HEK293 (cell line): ENCODE data around the gene ABHD17A.

Experiments used
- CTCF ChIA-PET: fragments of 350-600 bp; formaldehyde crosslinking; extraction: SDS; loops from one replicate; lab custom pipeline; 2021; ENCODE audit warnings: antibody characterized with exemption; lab: Yijun Ruan, JAX
- POLR2A ChIA-PET: fragments of 300-600 bp; formaldehyde crosslinking; extraction: SDS; loops from one replicate; lab custom pipeline; 2020; ENCODE audit warnings: antibody characterized with exemption, inconsistent platforms; lab: Yijun Ruan, JAX
- H3K27ac ChIP-seq: fragments of 200-500 bp; sonication (Bioruptor generic); 2 replicates; pipeline ENCODE4 v1.5.1; 2014; ENCODE audit warnings: low read depth, low read length, control low read depth, inconsistent platforms; ENCODE audit errors: extremely low read depth
- H3K36me3 ChIP-seq, 2 experiments: fragments of 200-500 bp in 1 of 2; sonication (Bioruptor generic) in 1 of 2; 1 replicate in 1 of 2; 2 replicates in 1 of 2; pipeline ENCODE4 v1.5.1; 2014 to 2017; ENCODE audit warnings: inconsistent platforms in 2 of 2, low read length in 2 of 2; ENCODE audit not compliant: control insufficient read depth in 2 of 2, insufficient read depth in 1 of 2
- H3K4me1 ChIP-seq: fragments of 200-500 bp; sonication (Bioruptor generic); 2 replicates; pipeline ENCODE4 v1.5.1; 2014; ENCODE audit warnings: mild to moderate bottlenecking, low read length, inconsistent platforms; ENCODE audit not compliant: control insufficient read depth, insufficient read depth
- H3K4me3 ChIP-seq: 2 replicates; pipeline ENCODE4 v1.5.1; 2011; ENCODE audit warnings: low read depth, mild to moderate bottlenecking, control low read depth, low read length, moderate library complexity
- H3K9me3 ChIP-seq: fragments of 200-500 bp; sonication (Bioruptor generic); 2 replicates; pipeline ENCODE4 v1.5.1; 2014; ENCODE audit warnings: low read depth, low read length, inconsistent platforms; ENCODE audit not compliant: control insufficient read depth, insufficient read depth
- KLF8 ChIP-seq: fragments of 450-650 bp; formaldehyde crosslinking; IDR thresholded peaks from 2 replicates; pipeline ENCODE4 v1.5.1; 2016; ENCODE audit warnings: missing biosample characterization, missing genetic modification characterization
- PRDM1 ChIP-seq: fragments of 450-650 bp; formaldehyde crosslinking; IDR thresholded peaks from 2 replicates; pipeline ENCODE4; 2016; ENCODE audit warnings: missing biosample characterization, missing genetic modification characterization
- SETDB1 ChIP-seq: IDR thresholded peaks from one replicate; pipeline ENCODE4 v1.6.1; 2017; ENCODE audit warnings: mild to moderate bottlenecking, low read length, moderate library complexity, mixed read lengths; ENCODE audit not compliant: insufficient read length
- ZBTB1 ChIP-seq: fragments of 450-650 bp; formaldehyde crosslinking; IDR thresholded peaks from 2 replicates; pipeline ENCODE4 v1.5.1; 2016; ENCODE audit warnings: missing biosample characterization, missing genetic modification characterization
- ZBTB17 ChIP-seq: fragments of 450-650 bp; formaldehyde crosslinking; IDR thresholded peaks from 2 replicates; pipeline ENCODE4 v1.5.1; 2016; ENCODE audit warnings: missing biosample characterization, missing genetic modification characterization
- ZNF121 ChIP-seq: fragments of 450-650 bp; formaldehyde crosslinking; IDR thresholded peaks from 2 replicates; pipeline ENCODE4 v1.5.1; 2016; ENCODE audit warnings: missing biosample characterization, missing genetic modification characterization
- ZNF169 ChIP-seq: fragments of 450-650 bp; formaldehyde crosslinking; IDR thresholded peaks from 2 replicates; pipeline ENCODE4 v1.5.1; 2016; ENCODE audit warnings: missing biosample characterization, missing genetic modification characterization
- ZNF510 ChIP-seq: fragments of 450-650 bp; formaldehyde crosslinking; IDR thresholded peaks from 2 replicates; pipeline ENCODE4 v1.5.1; 2018; ENCODE audit warnings: mild to moderate bottlenecking, missing genetic modification characterization, missing biosample characterization; ENCODE audit not compliant: insufficient replicate concordance
- ZNF670 ChIP-seq: fragments of 450-650 bp; formaldehyde crosslinking; IDR thresholded peaks from 2 replicates; pipeline ENCODE4 v1.5.1; 2016; ENCODE audit warnings: missing biosample characterization, missing genetic modification characterization, low read depth
- ZNF747 ChIP-seq: fragments of 450-650 bp; formaldehyde crosslinking; IDR thresholded peaks from 2 replicates; pipeline ENCODE4 v1.5.1; 2016; ENCODE audit warnings: missing biosample characterization, missing genetic modification characterization
- ZNF830 ChIP-seq: fragments of 450-650 bp; IDR thresholded peaks from 2 replicates; pipeline ENCODE4 v1.5.0; 2018; ENCODE audit warnings: missing biosample characterization, missing genetic modification characterization, low read depth, mild to moderate bottlenecking, moderate library complexity
- TF ChIP-seq, protein P1 (sequence below): fragments of 450-650 bp; formaldehyde crosslinking; IDR thresholded peaks from 2 replicates; pipeline ENCODE4 v1.5.1; 2016; ENCODE audit warnings: missing biosample characterization, missing genetic modification characterization
- TF ChIP-seq, protein P2 (sequence below): fragments of 450-650 bp; formaldehyde crosslinking; IDR thresholded peaks from 2 replicates; pipeline ENCODE4 v1.5.1; 2016; ENCODE audit warnings: missing biosample characterization, missing genetic modification characterization
- TF ChIP-seq, protein P3 (sequence below): fragments of 450-650 bp; formaldehyde crosslinking; IDR thresholded peaks from 2 replicates; pipeline ENCODE4 v1.5.1; 2016; ENCODE audit warnings: missing biosample characterization, missing genetic modification characterization
- TF ChIP-seq, protein P4 (sequence below): fragments of 450-650 bp; formaldehyde crosslinking; conservative IDR thresholded peaks from 2 replicates; pipeline ENCODE4 v1.5.1; 2016; ENCODE audit warnings: low read depth, missing biosample characterization, missing genetic modification characterization
- TF ChIP-seq, protein P5 (sequence below): fragments of 450-650 bp; formaldehyde crosslinking; conservative IDR thresholded peaks from 2 replicates; pipeline ENCODE4 v1.5.1; 2016; ENCODE audit warnings: low read depth, missing biosample characterization, missing genetic modification characterization
- TF ChIP-seq, protein P6 (sequence below): fragments of 450-650 bp; formaldehyde crosslinking; IDR thresholded peaks from 2 replicates; pipeline ENCODE4 v1.5.1; 2017; ENCODE audit warnings: missing biosample characterization, missing genetic modification characterization

ABHD17A gene

DNA sequence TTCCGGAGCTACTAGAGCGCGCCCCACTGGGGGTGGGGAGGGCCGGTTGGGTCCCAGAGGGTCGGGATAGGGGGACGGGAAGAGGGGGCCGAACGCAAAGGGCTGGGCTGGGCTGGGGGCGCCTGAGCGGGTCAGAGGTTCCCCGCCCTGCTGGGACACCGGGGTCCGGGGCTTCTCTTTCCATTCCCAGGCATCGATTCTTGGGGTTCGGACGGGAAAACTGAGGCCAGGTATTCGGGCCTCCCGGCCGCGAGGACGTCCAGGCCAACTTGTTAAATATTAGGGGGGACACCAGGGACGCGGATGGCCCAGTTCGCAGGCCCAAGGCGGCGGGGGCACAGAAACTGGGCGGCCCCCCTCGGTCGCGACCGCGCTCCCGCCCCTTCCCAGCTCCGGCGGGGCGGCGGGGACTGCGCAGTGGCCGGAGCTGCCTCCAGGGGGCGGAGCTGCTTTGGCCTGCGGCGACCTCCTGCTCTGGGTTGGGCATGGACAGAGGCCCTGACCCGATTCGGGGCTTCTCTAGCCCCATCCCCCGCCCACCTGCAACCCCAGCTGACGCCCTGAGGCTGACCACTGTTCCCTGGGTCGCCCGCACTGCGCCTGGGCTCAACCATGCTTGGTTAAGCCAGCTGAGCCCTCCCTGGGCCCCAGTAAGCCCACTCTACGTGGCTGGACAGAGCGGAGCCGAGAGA is 20.7 kb downstream of the ABHD17A start (continued):
- TF ChIP-seq, protein P1, sequence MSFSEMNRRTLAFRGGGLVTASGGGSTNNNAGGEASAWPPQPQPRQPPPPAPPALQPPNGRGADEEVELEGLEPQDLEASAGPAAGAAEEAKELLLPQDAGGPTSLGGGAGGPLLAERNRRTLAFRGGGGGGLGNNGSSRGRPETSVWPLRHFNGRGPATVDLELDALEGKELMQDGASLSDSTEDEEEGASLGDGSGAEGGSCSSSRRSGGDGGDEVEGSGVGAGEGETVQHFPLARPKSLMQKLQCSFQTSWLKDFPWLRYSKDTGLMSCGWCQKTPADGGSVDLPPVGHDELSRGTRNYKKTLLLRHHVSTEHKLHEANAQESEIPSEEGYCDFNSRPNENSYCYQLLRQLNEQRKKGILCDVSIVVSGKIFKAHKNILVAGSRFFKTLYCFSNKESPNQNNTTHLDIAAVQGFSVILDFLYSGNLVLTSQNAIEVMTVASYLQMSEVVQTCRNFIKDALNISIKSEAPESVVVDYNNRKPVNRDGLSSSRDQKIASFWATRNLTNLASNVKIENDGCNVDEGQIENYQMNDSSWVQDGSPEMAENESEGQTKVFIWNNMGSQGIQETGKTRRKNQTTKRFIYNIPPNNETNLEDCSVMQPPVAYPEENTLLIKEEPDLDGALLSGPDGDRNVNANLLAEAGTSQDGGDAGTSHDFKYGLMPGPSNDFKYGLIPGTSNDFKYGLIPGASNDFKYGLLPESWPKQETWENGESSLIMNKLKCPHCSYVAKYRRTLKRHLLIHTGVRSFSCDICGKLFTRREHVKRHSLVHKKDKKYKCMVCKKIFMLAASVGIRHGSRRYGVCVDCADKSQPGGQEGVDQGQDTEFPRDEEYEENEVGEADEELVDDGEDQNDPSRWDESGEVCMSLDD, result peak; percentile 85; the same call in 1 of the 2 replicates

DNA sequence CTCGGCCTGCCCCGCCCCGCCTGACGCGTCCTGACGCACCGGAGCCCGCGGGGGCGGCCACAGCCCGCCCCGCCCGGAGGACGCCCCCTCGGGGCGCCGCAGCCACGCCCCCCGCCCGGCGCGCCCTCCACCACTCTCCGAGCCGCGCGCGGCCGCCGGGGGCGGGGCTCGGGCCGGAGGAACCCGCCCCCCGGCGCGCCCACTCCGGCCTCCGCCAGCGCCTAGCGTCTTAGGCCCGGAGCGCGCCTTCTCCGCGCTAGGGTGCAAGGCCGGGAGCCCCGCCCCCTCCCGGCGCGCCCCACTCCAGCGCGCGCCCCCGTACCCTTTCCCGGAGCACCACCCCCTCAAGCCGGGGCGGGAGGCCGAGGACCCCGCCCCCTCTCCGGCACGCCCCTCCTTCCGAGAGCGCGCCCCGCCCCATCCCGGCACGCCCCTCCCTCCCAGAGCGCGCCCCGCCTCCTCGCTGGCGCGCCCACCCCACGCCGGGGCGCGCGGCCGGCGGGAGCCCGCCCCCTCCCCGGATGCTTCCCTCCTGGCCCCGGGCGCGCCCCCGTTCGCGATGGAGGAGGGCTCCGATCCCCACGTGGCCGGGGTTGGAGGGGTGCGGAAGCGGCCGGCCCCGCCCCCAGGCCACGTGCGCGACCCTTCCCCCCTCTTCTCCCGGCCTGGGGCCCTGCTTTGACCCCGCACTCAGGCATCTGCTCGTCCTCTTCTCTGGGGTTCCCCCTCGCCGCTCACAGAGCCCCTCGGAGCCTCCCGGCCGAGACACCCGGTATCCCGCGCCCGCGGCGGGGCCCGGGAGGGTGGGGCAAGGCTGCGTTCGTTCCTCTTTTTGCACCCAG is 21.4 kb downstream of the ABHD17A start:
- H3K27ac ChIP-seq, result peak overlapping the region; percentile 82
- peaks cover 19% of the 10 kb centered on the region for H3K4me1 ChIP-seq
- ChIA-PET POLR2A (interaction anchor here (0.6 to 1.6 kb wide), 3 partner anchors 12 to 481 kb away, joined by 3 to 18 read pairs (median 3); no protein-coding TSS in a partner anchor), CTCF (interaction anchor here (0.9 to 1.1 kb wide), 5 partner anchors 8 to 38 kb away, joined by 3 to 5 read pairs (median 4); no protein-coding TSS in a partner anchor)
- no peaks in the 10 kb centered on the region for H3K9me3 ChIP-seq
- H3K36me3 ChIP-seq, result no peaks in the 10 kb centered on the region; a peak in 1 of 3 replicates
- H3K4me3 ChIP-seq, result peak overlapping the region; percentile 60
- TF ChIP-seq ZNF121 (tag by site-specific recombination) (no peak), ZNF830 (no peak), PRDM1 (no peak), ZNF169 (tag by site-specific recombination) (no peak), ZNF510 (no peak), ZNF670 (no peak), ZBTB17 (tag by site-specific recombination) (no peak), KLF8 (tag by site-specific recombination) (peak; percentile 92), SETDB1 (no peak), ZNF747 (tag by site-specific recombination) (no peak), ZBTB1 (no peak)
- TF ChIP-seq, protein P2, sequence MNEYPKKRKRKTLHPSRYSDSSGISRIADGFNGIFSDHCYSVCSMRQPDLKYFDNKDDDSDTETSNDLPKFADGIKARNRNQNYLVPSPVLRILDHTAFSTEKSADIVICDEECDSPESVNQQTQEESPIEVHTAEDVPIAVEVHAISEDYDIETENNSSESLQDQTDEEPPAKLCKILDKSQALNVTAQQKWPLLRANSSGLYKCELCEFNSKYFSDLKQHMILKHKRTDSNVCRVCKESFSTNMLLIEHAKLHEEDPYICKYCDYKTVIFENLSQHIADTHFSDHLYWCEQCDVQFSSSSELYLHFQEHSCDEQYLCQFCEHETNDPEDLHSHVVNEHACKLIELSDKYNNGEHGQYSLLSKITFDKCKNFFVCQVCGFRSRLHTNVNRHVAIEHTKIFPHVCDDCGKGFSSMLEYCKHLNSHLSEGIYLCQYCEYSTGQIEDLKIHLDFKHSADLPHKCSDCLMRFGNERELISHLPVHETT (tag by site-specific recombination), result peak; percentile 22; the same call in 1 of the 2 replicates
- TF ChIP-seq, protein P3, sequence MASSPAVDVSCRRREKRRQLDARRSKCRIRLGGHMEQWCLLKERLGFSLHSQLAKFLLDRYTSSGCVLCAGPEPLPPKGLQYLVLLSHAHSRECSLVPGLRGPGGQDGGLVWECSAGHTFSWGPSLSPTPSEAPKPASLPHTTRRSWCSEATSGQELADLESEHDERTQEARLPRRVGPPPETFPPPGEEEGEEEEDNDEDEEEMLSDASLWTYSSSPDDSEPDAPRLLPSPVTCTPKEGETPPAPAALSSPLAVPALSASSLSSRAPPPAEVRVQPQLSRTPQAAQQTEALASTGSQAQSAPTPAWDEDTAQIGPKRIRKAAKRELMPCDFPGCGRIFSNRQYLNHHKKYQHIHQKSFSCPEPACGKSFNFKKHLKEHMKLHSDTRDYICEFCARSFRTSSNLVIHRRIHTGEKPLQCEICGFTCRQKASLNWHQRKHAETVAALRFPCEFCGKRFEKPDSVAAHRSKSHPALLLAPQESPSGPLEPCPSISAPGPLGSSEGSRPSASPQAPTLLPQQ (tag by site-specific recombination), result peak; percentile 66
- TF ChIP-seq, protein P4, sequence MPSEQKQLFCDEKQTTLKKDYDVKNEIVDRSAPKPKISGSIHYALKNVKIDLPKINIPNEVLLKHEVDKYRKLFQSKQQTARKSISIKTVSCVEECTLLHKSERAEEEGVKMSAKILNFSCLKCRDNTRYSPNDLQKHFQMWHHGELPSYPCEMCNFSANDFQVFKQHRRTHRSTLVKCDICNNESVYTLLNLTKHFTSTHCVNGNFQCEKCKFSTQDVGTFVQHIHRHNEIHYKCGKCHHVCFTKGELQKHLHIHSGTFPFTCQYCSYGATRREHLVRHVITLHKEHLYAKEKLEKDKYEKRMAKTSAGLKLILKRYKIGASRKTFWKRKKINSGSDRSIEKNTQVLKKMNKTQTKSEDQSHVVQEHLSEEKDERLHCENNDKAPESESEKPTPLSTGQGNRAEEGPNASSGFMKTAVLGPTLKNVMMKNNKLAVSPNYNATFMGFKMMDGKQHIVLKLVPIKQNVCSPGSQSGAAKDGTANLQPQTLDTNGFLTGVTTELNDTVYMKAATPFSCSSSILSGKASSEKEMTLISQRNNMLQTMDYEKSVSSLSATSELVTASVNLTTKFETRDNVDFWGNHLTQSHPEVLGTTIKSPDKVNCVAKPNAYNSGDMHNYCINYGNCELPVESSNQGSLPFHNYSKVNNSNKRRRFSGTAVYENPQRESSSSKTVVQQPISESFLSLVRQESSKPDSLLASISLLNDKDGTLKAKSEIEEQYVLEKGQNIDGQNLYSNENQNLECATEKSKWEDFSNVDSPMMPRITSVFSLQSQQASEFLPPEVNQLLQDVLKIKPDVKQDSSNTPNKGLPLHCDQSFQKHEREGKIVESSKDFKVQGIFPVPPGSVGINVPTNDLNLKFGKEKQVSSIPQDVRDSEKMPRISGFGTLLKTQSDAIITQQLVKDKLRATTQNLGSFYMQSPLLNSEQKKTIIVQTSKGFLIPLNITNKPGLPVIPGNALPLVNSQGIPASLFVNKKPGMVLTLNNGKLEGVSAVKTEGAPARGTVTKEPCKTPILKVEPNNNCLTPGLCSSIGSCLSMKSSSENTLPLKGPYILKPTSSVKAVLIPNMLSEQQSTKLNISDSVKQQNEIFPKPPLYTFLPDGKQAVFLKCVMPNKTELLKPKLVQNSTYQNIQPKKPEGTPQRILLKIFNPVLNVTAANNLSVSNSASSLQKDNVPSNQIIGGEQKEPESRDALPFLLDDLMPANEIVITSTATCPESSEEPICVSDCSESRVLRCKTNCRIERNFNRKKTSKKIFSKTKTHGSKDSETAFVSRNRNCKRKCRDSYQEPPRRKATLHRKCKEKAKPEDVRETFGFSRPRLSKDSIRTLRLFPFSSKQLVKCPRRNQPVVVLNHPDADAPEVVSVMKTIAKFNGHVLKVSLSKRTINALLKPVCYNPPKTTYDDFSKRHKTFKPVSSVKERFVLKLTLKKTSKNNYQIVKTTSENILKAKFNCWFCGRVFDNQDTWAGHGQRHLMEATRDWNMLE (tag by site-specific recombination), result no peak
- TF ChIP-seq, protein P5, sequence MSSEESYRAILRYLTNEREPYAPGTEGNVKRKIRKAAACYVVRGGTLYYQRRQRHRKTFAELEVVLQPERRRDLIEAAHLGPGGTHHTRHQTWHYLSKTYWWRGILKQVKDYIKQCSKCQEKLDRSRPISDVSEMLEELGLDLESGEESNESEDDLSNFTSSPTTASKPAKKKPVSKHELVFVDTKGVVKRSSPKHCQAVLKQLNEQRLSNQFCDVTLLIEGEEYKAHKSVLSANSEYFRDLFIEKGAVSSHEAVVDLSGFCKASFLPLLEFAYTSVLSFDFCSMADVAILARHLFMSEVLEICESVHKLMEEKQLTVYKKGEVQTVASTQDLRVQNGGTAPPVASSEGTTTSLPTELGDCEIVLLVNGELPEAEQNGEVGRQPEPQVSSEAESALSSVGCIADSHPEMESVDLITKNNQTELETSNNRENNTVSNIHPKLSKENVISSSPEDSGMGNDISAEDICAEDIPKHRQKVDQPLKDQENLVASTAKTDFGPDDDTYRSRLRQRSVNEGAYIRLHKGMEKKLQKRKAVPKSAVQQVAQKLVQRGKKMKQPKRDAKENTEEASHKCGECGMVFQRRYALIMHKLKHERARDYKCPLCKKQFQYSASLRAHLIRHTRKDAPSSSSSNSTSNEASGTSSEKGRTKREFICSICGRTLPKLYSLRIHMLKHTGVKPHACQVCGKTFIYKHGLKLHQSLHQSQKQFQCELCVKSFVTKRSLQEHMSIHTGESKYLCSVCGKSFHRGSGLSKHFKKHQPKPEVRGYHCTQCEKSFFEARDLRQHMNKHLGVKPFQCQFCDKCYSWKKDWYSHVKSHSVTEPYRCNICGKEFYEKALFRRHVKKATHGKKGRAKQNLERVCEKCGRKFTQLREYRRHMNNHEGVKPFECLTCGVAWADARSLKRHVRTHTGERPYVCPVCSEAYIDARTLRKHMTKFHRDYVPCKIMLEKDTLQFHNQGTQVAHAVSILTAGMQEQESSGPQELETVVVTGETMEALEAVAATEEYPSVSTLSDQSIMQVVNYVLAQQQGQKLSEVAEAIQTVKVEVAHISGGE (tag by site-specific recombination), result peak; percentile 52
- TF ChIP-seq, protein P6, sequence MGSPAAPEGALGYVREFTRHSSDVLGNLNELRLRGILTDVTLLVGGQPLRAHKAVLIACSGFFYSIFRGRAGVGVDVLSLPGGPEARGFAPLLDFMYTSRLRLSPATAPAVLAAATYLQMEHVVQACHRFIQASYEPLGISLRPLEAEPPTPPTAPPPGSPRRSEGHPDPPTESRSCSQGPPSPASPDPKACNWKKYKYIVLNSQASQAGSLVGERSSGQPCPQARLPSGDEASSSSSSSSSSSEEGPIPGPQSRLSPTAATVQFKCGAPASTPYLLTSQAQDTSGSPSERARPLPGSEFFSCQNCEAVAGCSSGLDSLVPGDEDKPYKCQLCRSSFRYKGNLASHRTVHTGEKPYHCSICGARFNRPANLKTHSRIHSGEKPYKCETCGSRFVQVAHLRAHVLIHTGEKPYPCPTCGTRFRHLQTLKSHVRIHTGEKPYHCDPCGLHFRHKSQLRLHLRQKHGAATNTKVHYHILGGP (tag by site-specific recombination), result no peak
